ENCODE measurements around the gene CTNNA1. TPM values are rescaled to one million over a fixed set of nuclear protein-coding genes. Genes with fewer than 3 reads are reported as not detected.

The CTNNA1 gene
- polyA plus RNA-seq, 3 donors from 2014 or later = 9.8 to 15.3 (median 10.1) TPM

Other genes starting within 250 kb of the CTNNA1 start
- gene ETF1, start 210.2 kb upstream of the CTNNA1 start, polyA plus RNA-seq = 10 to 100 TPM; 30.0 to 38.2 (median 33.5) TPM
- 100 to 1,000 TPM in 2 of 3 donors, 10 to 100 TPM in 1; 92.8 to 153 (median 145) TPM for gene HSPA9, start 178.0 kb upstream of the CTNNA1 start, polyA plus RNA-seq
- gene LRRTM2, start 121.9 kb downstream of the CTNNA1 start, polyA plus RNA-seq = not detected